Measurements from ENCODE around the gene P2RX3.

GRCh38 chr11:57364851-57365660, 26.9 kb downstream of the P2RX3 start:
- TF ChIP-seq CTCF (IDR thresholded peaks at IDR 0.05 in 4 of 5, conservative IDR thresholded peaks at IDR 0.05 in 1 of 5), result no peak
- no peak for TF ChIP-seq POLR2A (IDR thresholded peaks at IDR 0.05)

Measured in gastrocnemius medialis (tissue), 4 donors.